Measurements from ENCODE around the gene KRTAP9-8. TPM values are rescaled to one million over a fixed set of nuclear protein-coding genes. Genes with fewer than 3 reads are reported as not detected.
"Not testable (repeated sequence)": the region's sequence is repeated elsewhere in the genome, so short reads cannot be mapped to it uniquely, and the experiment has no call there.

KRTAP9-8 gene, protein sequence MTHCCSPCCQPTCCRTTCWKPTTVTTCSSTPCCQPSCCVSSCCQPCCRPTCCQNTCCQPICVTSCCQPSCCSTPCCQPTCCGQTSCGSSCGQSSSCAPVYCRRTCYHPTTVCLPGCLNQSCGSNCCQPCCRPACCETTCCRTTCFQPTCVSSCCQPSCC
- not detected for polyA plus RNA-seq (2013, experiment 1 of 2)
- not detected for polyA plus RNA-seq (2013, experiment 2 of 2)

- not testable (repeated sequence) for H3K9me3 ChIP-seq (ENCODE audit: insufficient read depth, low read depth, low read length)
Measured at GRCh38 chr17:41237949-41238437, at the start of gene KRTAP9-8. TSS of gene KRTAP9-8 (plus strand) at chr17:41237999. CDS start at chr17:41238052, 53 bp downstream.

GRCh38 chr17:41189837-41190318 is 47.9 kb upstream of the KRTAP9-8 start, which contains the start of gene KRTAP9-1:
TSS of gene KRTAP9-1 (plus strand) at chr17:41189887. CDS start at chr17:41189887, 0 bp downstream.
- not testable (repeated sequence) for H3K36me3 ChIP-seq (ENCODE audit: insufficient read depth, low read length); H3K4me1 ChIP-seq (ENCODE audit: insufficient read depth, low read length); H3K4me3 ChIP-seq (ENCODE audit: low read length); H3K27ac ChIP-seq (ENCODE audit: low read depth, low read length); H3K9me3 ChIP-seq (ENCODE audit: insufficient read depth, low read depth, low read length); H3K9ac ChIP-seq (ENCODE audit: low read depth, low read length); H3K27me3 ChIP-seq (ENCODE audit: insufficient read depth, low read length)
- WGBS: 78% methylated on average over 1 of the region's 1 CpG

More at GRCh38 chr17:41237949-41238437, at the start of gene KRTAP9-8:
- not testable (repeated sequence) for H3K27ac ChIP-seq (ENCODE audit: low read depth, low read length); H3K27me3 ChIP-seq (ENCODE audit: insufficient read depth, low read length); H3K4me3 ChIP-seq (ENCODE audit: low read length); H3K9ac ChIP-seq (ENCODE audit: low read depth, low read length); H3K4me1 ChIP-seq (ENCODE audit: insufficient read depth, low read length); H3K36me3 ChIP-seq (ENCODE audit: insufficient read depth, low read length)
- WGBS: 63% methylated on average over 3 of the region's 3 CpGs

DNA sequence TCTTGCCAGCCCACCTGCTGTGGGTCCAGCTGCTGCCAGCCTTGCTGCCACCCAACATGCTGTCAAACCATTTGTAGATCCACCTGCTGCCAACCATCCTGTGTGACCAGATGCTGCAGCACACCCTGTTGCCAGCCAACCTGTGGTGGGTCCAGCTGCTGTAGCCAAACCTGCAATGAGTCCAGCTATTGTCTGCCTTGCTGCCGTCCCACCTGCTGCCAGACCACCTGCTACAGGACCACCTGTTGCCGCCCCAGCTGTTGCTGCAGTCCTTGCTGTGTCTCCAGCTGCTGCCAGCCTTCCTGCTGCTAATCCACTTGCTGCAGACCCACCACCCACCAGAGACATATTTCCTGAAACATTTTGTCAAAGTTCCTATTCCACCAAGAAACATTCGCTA is 47.5 kb upstream of the KRTAP9-8 start:
- H3K9me3 ChIP-seq (ENCODE audit: insufficient read depth, low read depth, low read length): peaks cover 2% of the 10 kb centered on the region; the same call in 1 of the 2 replicates
- no peak overlapping the region for H3K4me3 ChIP-seq (ENCODE audit: low read length)
- no peaks in the 10 kb centered on the region for H3K4me1 ChIP-seq (ENCODE audit: insufficient read depth, low read length)
- no peak overlapping the region for H3K27ac ChIP-seq (ENCODE audit: low read depth, low read length)
- WGBS: 88% methylated on average over 3 of the region's 3 CpGs
- H3K36me3 ChIP-seq (ENCODE audit: insufficient read depth, low read length): no peaks in the 10 kb centered on the region
- H3K9ac ChIP-seq (ENCODE audit: low read depth, low read length): no peak overlapping the region
- H3K27me3 ChIP-seq (ENCODE audit: insufficient read depth, low read length): no peaks in the 10 kb centered on the region

GRCh38 chr17:41196068-41196467 is 41.7 kb upstream of the KRTAP9-8 start:
- Histone ChIP-seq H3K9me3 (ENCODE audit: insufficient read depth, low read depth, low read length) (peaks cover 2% of the 10 kb centered on the region; the same call in 1 of the 2 replicates), H3K36me3 (ENCODE audit: insufficient read depth, low read length) (no peaks in the 10 kb centered on the region), H3K27ac (ENCODE audit: low read depth, low read length) (no peak overlapping the region), H3K4me3 (ENCODE audit: low read length) (no peak overlapping the region), H3K27me3 (ENCODE audit: insufficient read depth, low read length) (no peaks in the 10 kb centered on the region), H3K4me1 (ENCODE audit: insufficient read depth, low read length) (no peaks in the 10 kb centered on the region), H3K9ac (ENCODE audit: low read depth, low read length) (no peak overlapping the region)
- WGBS: 76% methylated on average over 1 of the region's 1 CpG

GRCh38 chr17:41199421-41200078 is 38.2 kb upstream of the KRTAP9-8 start:
- Histone ChIP-seq H3K27me3 (ENCODE audit: insufficient read depth, low read length) (no peaks in the 10 kb centered on the region), H3K4me3 (ENCODE audit: low read length) (no peak overlapping the region), H3K9ac (ENCODE audit: low read depth, low read length) (no peak overlapping the region), H3K36me3 (ENCODE audit: insufficient read depth, low read length) (no peaks in the 10 kb centered on the region), H3K27ac (ENCODE audit: low read depth, low read length) (no peak overlapping the region), H3K9me3 (ENCODE audit: insufficient read depth, low read depth, low read length) (peaks cover 2% of the 10 kb centered on the region; the same call in 1 of the 2 replicates), H3K4me1 (ENCODE audit: insufficient read depth, low read length) (no peaks in the 10 kb centered on the region)
- WGBS: 75% methylated on average over 4 of the region's 5 CpGs

GRCh38 chr17:41211845-41212466 is 25.8 kb upstream of the KRTAP9-8 start:
- Histone ChIP-seq H3K27ac (ENCODE audit: low read depth, low read length) (no peak overlapping the region), H3K9me3 (ENCODE audit: insufficient read depth, low read depth, low read length) (peaks cover 12% of the 10 kb centered on the region; the same call in 1 of the 2 replicates), H3K4me3 (ENCODE audit: low read length) (no peak overlapping the region), H3K4me1 (ENCODE audit: insufficient read depth, low read length) (no peaks in the 10 kb centered on the region), H3K27me3 (ENCODE audit: insufficient read depth, low read length) (no peaks in the 10 kb centered on the region), H3K36me3 (ENCODE audit: insufficient read depth, low read length) (no peaks in the 10 kb centered on the region), H3K9ac (ENCODE audit: low read depth, low read length) (no peak overlapping the region)
- 84% methylated on average over 1 of the region's 1 CpG for WGBS

DNA sequence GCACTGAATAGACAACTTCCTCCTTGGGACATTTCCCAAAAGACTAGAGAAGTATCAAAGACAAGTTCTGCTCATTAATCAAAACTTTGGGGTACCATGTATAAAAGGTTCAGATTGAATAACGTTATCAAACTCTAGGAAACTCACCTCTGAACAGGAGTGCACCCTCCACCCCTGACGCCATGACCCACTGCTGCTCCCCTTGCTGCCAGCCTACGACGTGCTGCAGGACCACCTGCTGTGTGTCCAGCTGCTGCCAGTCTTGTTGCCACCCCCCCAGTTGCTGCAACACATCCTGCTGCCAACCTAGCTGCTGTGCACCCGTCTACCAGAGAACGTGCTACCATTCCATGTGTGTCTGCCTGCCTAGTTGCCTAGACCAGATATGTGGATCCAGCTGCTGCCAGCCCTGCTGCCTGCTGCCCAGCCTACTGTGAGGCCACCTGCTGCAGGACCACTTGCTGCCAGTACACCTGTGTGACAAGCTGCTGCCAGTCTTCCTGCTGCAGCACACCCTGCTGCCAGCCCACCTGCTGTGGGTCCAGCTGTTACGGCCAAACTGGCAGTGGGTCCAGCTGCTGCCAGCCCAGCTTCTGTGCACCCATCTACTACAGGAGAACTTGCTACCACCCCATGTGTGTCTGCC is 25.2 kb upstream of the KRTAP9-8 start:
- no peak overlapping the region for H3K27ac ChIP-seq (ENCODE audit: low read depth, low read length)
- 88% methylated on average over 7 of the region's 7 CpGs for WGBS

DNA sequence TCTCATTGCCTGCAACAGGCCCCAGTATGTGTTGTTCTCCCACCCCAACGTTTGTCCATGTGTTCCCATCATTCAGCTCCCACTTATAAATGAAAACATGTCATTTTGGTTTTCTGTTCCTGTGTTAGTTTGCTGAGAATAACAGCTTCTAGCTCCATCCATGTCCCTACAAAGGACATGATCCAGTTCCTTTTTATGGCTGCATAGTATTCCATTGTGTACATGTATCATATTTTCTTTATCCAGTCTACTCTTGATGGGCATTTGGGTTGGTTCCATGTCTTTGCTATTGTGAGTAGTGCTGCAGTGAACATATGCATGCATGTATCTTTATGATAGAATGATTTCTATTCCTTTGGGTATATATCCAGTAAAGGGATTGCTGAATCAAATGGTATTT is 22.1 kb upstream of the KRTAP9-8 start:
- 86% methylated on average over 1 of the region's 1 CpG for WGBS
- Histone ChIP-seq H3K4me3 (ENCODE audit: low read length) (no peak overlapping the region), H3K36me3 (ENCODE audit: insufficient read depth, low read length) (no peaks in the 10 kb centered on the region), H3K27ac (ENCODE audit: low read depth, low read length) (no peak overlapping the region), H3K9me3 (ENCODE audit: insufficient read depth, low read depth, low read length) (no peaks in the 10 kb centered on the region), H3K9ac (ENCODE audit: low read depth, low read length) (no peak overlapping the region), H3K27me3 (ENCODE audit: insufficient read depth, low read length) (no peaks in the 10 kb centered on the region), H3K4me1 (ENCODE audit: insufficient read depth, low read length) (no peaks in the 10 kb centered on the region)

More for the DNA sequence above, 25.2 kb upstream of the KRTAP9-8 start:
- Histone ChIP-seq H3K27me3 (ENCODE audit: insufficient read depth, low read length) (no peaks in the 10 kb centered on the region), H3K9ac (ENCODE audit: low read depth, low read length) (no peak overlapping the region), H3K4me1 (ENCODE audit: insufficient read depth, low read length) (no peaks in the 10 kb centered on the region), H3K4me3 (ENCODE audit: low read length) (no peak overlapping the region), H3K9me3 (ENCODE audit: insufficient read depth, low read depth, low read length) (peaks cover 7% of the 10 kb centered on the region; the same call in 1 of the 2 replicates), H3K36me3 (ENCODE audit: insufficient read depth, low read length) (no peaks in the 10 kb centered on the region)

GRCh38 chr17:41223821-41224220 is 14.0 kb upstream of the KRTAP9-8 start:
- no peak overlapping the region for H3K27ac ChIP-seq (ENCODE audit: low read depth, low read length)

DNA sequence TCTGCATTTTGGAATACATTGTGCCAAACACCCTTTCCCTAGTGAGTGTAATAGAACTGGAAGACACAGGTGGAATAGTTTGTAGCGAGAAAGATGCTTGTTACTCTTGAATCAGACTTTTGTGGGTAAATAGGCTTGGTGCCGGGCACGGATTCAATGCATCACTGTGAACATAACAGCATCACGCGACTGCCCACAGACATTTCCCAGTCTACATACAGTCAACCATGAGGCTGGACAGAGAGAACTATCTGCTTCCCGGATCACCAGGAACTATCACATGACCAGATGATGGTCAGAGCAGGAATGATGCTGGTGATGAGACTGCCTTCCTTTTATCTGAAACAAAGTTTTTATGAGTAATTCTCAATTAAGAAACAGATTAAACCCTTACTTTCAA is 11.7 kb upstream of the KRTAP9-8 start:
- Histone ChIP-seq H3K27ac (ENCODE audit: low read depth, low read length) (no peak overlapping the region), H3K27me3 (ENCODE audit: insufficient read depth, low read length) (no peaks in the 10 kb centered on the region), H3K4me3 (ENCODE audit: low read length) (no peak overlapping the region), H3K4me1 (ENCODE audit: insufficient read depth, low read length) (no peaks in the 10 kb centered on the region), H3K9ac (ENCODE audit: low read depth, low read length) (no peak overlapping the region), H3K9me3 (ENCODE audit: insufficient read depth, low read depth, low read length) (no peaks in the 10 kb centered on the region), H3K36me3 (ENCODE audit: insufficient read depth, low read length) (no peaks in the 10 kb centered on the region)
- WGBS: 92% methylated on average over 6 of the region's 6 CpGs

More at GRCh38 chr17:41223821-41224220, 14.0 kb upstream of the KRTAP9-8 start:
- 93% methylated on average over 2 of the region's 2 CpGs for WGBS
- Histone ChIP-seq H3K36me3 (ENCODE audit: insufficient read depth, low read length) (no peaks in the 10 kb centered on the region), H3K27me3 (ENCODE audit: insufficient read depth, low read length) (no peaks in the 10 kb centered on the region), H3K4me1 (ENCODE audit: insufficient read depth, low read length) (no peaks in the 10 kb centered on the region), H3K4me3 (ENCODE audit: low read length) (no peak overlapping the region), H3K9me3 (ENCODE audit: insufficient read depth, low read depth, low read length) (no peaks in the 10 kb centered on the region), H3K9ac (ENCODE audit: low read depth, low read length) (no peak overlapping the region)
